K562 (cell line): ENCODE results near the gene MYLIP. TPM values are rescaled to one million over a fixed set of nuclear protein-coding genes. Genes with fewer than 3 reads are reported as not detected.
A peak's percentile ranks its signal among the peaks of the same experiment; 100 is the strongest.

ENCODE experiments used
- CC2D1A ChIP-seq: fragments of 450-650 bp; IDR thresholded peaks from 2 replicates; pipeline ENCODE4 v1.6.1; 2017; ENCODE audit warnings: mild to moderate bottlenecking
- CTBP1 ChIP-seq: fragments of 450-650 bp; IDR thresholded peaks from 2 replicates; pipeline ENCODE4 v1.6.1; 2016; ENCODE audit warnings: borderline replicate concordance
- CXXC5 ChIP-seq: fragments of 250-450 bp; sonication (Bioruptor Pico); IDR thresholded peaks from 2 replicates; pipeline ENCODE4 v1.8.0; 2022; ENCODE audit warnings: inconsistent platforms, mild to moderate bottlenecking, moderate library complexity
- E2F5 ChIP-seq: sonication (generic); formaldehyde crosslinking; IDR thresholded peaks from 2 replicates; pipeline ENCODE4 v1.8.0; 2022; ENCODE audit warnings: mild to moderate bottlenecking, missing genetic modification reagents
- GABPB1 ChIP-seq: sonication (generic); formaldehyde crosslinking; IDR thresholded peaks from 2 replicates; pipeline ENCODE4 v1.8.0; 2022; ENCODE audit warnings: mild to moderate bottlenecking, missing genetic modification reagents
- HOXB6 ChIP-seq: fragments of 250-450 bp; sonication (Bioruptor Pico); IDR thresholded peaks from 2 replicates; pipeline ENCODE4 v1.5.1; 2022; ENCODE audit warnings: mild to moderate bottlenecking, borderline replicate concordance
- KLF16 ChIP-seq: IDR thresholded peaks from 2 replicates; pipeline ENCODE4 v1.6.1; 2016; ENCODE audit warnings: antibody characterized with exemption
- LARP7 ChIP-seq: fragments of 450-650 bp; IDR thresholded peaks from 2 replicates; pipeline ENCODE4 v1.6.1; 2016
- MTA2 ChIP-seq: fragments of 450-650 bp; IDR thresholded peaks from 2 replicates; pipeline ENCODE4 v1.6.1; 2016; ENCODE audit warnings: low read depth
- NR2C1 ChIP-seq, 2 experiments: fragments of 450-650 bp; IDR thresholded peaks; 2 replicates each; pipeline ENCODE4 v1.6.1; 2017; ENCODE audit warnings: mild to moderate bottlenecking in 2 of 2, antibody characterized with exemption in 1 of 2, inconsistent platforms in 1 of 2, missing compliant biosample characterization in 1 of 2, missing genetic modification characterization in 1 of 2
- SAP30 ChIP-seq: fragments of 200-600 bp; sonication (generic); IDR thresholded peaks from 2 replicates; pipeline ENCODE4 v1.6.1; 2012; ENCODE audit warnings: borderline replicate concordance, low read depth, mild to moderate bottlenecking, moderate library complexity, low read length, control low read depth, inconsistent platforms; ENCODE audit not compliant: insufficient read depth, poor library complexity, severe bottlenecking
- ZBTB11 ChIP-seq, 3 experiments: fragments of 200-800 bp in 1 of 3; fragments of 250-450 bp in 1 of 3; fragments of 450-650 bp in 1 of 3; sonication (Bioruptor Pico) in 1 of 3; sonication (Bioruptor generic) in 1 of 3; formaldehyde crosslinking in 1 of 3; IDR thresholded peaks; 2 replicates each; pipeline versions ENCODE4 v1.6.1 to v1.8.0; 2016 to 2022; ENCODE audit warnings: mild to moderate bottlenecking in 2 of 3, missing genetic modification characterization in 2 of 3, missing compliant biosample characterization in 1 of 3, moderate library complexity in 1 of 3
- ZBTB2 ChIP-seq: fragments of 450-650 bp; IDR thresholded peaks from 2 replicates; pipeline ENCODE4 v1.6.1; 2016; ENCODE audit warnings: antibody characterized with exemption
- ZFP1 ChIP-seq: fragments of 450-650 bp; formaldehyde crosslinking; IDR thresholded peaks from 2 replicates; pipeline ENCODE4 v1.4.0; 2020; ENCODE audit warnings: mild to moderate bottlenecking, mixed read lengths
- ZNF184 ChIP-seq: sonication (generic); formaldehyde crosslinking; IDR thresholded peaks from 2 replicates; pipeline ENCODE4 v1.5.0; 2020; ENCODE audit warnings: missing genetic modification reagents
- ZNF444 ChIP-seq: fragments of 250-450 bp; sonication (Bioruptor Pico); IDR thresholded peaks from 2 replicates; pipeline ENCODE4 v1.4.0; 2020; ENCODE audit warnings: mild to moderate bottlenecking, moderate library complexity
- ZNF445 ChIP-seq: fragments of 250-450 bp; sonication (Bioruptor Pico); IDR thresholded peaks from 2 replicates; pipeline ENCODE4 v1.4.0; 2020; ENCODE audit warnings: low read depth, mild to moderate bottlenecking, moderate library complexity
- ZNF561 ChIP-seq: fragments of 450-650 bp; formaldehyde crosslinking; conservative IDR thresholded peaks from 2 replicates; pipeline ENCODE4 v1.4.0; 2020; ENCODE audit warnings: mild to moderate bottlenecking, moderate library complexity
- polyA plus RNA-seq, 8 experiments: library from polyadenylated mRNA; depleted of rRNA in 4 of 8; stranded (reverse) in 5 of 8; unstranded in 3 of 8; fragments of >200 nt; fragmentation: Nextera tagmentation in 2 of 8; fragmentation: Illumina TruSeq in 1 of 8; extraction: Ambion mirVana in 2 of 8; extraction: Trizol in 1 of 8; gene quantifications; 2 replicates each; pipeline versions ENCODE4 v1.2.1 to v1.2.3, GENCODE V29; 2011 to 2014; ENCODE audit warnings: inconsistent platforms in 1 of 8, missing spikeins in 1 of 8
- total RNA-seq, 7 experiments: library from RNA; depleted of rRNA in 6 of 7; stranded (reverse); fragments of >200 nt in 6 of 7; fragmentation: Illumina TruSeq in 2 of 7; extraction: Trizol in 2 of 7; gene quantifications; 2 replicates each; pipeline versions ENCODE4 v1.2.1 to v1.2.3, GENCODE V29; 2011 to 2021; ENCODE audit warnings: low replicate concordance in 1 of 7
- TF ChIP-seq, protein P1 (sequence below): sonication (generic); formaldehyde crosslinking; IDR thresholded peaks from 2 replicates; pipeline ENCODE4 v1.8.1; 2023; ENCODE audit warnings: mild to moderate bottlenecking, missing genetic modification reagents

MYLIP gene
- total and polyA plus RNA-seq, 9 of the 15 experiments (the other 6 are each of a cell fraction or from before 2014, with no cell fraction given) = 10.8 to 43.5 (median 31.5) TPM

DNA sequence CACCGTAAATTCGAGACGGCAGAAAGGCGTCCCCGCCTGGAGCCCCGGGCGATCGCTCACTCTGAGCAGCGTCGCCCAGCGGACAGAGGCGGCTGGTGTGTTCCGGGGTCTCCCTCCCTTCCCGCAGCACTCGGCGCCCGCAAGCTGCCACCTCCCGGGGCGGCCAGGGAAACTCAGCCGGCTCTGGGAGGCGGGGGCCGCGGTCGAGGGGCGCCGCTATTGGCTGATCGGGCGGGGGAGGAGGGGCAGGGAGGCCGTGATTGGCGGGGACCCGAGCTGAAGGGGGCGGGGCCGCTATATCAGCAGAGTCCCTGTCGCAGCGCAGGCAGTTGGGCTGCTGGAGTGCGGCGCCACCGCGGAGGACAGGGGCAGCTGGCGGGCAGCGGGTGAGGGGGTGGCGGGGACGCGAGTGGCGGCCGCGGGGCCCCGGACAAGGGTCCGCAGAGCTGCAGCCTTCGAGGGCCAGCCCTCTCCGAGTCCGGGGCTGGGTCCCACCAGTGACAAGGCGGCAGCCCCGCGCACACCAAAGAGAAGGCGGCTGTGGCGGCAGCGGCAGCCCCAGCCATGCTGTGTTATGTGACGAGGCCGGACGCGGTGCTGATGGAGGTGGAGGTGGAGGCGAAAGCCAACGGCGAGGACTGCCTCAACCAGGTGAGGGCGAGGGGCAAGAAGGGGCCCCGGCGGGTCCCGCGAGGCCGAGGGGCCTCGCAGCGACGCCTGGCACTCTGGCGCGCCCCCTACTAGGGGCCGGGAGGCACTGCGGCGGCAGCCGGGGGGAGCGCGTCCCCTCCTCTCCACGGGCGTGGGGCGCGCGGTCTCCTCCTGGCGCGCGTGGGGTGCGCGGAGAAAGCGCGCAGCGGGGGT, at the start of gene MYLIP (continued):
- TF ChIP-seq ZBTB2 (no peak), ZNF445 (CRISPR knock-in tag) (peak; percentile 86; the same call in 1 of the 2 replicates), NR2C1 (IDR thresholded peaks at IDR 0.05) (no peak), NR2C1 (tag; IDR thresholded peaks at IDR 0.05) (0 out of 2 replicates have a peak, but pooled peaks have one; percentile 38), ZFP1 (CRISPR knock-in tag) (0 out of 2 replicates have a peak, but pooled peaks have one; percentile 38), ZNF561 (0 out of 2 replicates have a peak, but pooled peaks have one; percentile 58), GABPB1 (CRISPR knock-in tag) (peak; percentile 80), KLF16 (peak; percentile 66; the same call in 1 of the 2 replicates), CTBP1 (peak; percentile 72), ZBTB11 (CRISPR knock-in tag; IDR thresholded peaks at IDR 0.05) (0 out of 6 replicates have a peak, but pooled peaks of 1 of the 3 experiments have one; percentile 42), HOXB6 (CRISPR knock-in tag) (peak; percentile 91), ZNF444 (CRISPR knock-in tag) (no peak), SAP30 (peak; percentile 90), CC2D1A (peak; percentile 96), ZNF184 (no peak), CXXC5 (CRISPR knock-in tag) (peak; percentile 80), E2F5 (CRISPR knock-in tag) (no peak), MTA2 (no peak), LARP7 (peak; percentile 51; the same call in 1 of the 2 replicates)
- TF ChIP-seq, protein P1, sequence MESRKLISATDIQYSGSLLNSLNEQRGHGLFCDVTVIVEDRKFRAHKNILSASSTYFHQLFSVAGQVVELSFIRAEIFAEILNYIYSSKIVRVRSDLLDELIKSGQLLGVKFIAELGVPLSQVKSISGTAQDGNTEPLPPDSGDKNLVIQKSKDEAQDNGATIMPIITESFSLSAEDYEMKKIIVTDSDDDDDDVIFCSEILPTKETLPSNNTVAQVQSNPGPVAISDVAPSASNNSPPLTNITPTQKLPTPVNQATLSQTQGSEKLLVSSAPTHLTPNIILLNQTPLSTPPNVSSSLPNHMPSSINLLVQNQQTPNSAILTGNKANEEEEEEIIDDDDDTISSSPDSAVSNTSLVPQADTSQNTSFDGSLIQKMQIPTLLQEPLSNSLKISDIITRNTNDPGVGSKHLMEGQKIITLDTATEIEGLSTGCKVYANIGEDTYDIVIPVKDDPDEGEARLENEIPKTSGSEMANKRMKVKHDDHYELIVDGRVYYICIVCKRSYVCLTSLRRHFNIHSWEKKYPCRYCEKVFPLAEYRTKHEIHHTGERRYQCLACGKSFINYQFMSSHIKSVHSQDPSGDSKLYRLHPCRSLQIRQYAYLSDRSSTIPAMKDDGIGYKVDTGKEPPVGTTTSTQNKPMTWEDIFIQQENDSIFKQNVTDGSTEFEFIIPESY (CRISPR knock-in tag) = no peak; the same call in 1 of the 2 replicates
